Inflammatory macrophage (primary cell): ENCODE measurements around the gene CADPS2.

Source experiments
- DNase-seq, 2 donors: peaks; one replicate each; pipeline ENCODE4 v3.0.0-alpha.2; 2020 to 2022

CADPS2 gene

DNA sequence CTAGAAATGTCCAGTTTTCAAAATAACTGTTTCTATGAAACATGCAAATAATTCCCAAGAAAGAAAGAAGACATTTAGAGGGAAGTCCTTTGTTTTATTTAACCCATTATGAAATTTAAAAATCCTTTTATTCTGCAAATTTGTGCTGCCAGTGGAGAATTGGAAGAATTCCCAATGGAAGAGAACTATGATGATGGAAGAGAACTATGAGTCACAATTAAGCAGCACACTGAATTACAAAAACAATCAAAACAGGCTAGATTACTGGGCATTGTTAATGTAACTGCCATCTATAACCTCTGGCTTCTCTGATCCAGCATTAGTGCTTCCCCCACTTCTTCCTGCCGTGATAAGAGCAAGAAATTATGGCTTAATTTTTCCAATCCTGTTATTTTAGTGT lies 455.6 kb downstream of the CADPS2 start:
- no peak for DNase-seq

DNA sequence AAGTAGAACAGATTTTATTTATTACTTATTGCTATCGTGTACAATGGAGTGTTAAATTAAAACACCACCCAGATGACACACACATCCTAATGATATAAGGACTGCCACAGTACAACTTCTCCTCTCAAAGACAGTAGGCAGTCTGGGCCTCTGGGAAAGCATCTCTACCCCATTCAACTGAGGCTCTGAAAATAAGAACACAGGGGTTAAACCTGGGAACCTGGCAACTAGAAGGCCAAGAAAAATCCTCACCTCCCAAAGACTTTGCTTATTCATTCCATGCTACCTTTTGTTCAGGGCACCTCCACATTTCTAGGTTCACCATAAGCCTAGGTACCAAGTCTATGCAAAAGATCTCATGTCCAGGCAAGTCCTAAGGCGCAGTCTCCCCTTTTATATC lies 456.3 kb downstream of the CADPS2 start:
- DNase-seq, result no peak

DNA sequence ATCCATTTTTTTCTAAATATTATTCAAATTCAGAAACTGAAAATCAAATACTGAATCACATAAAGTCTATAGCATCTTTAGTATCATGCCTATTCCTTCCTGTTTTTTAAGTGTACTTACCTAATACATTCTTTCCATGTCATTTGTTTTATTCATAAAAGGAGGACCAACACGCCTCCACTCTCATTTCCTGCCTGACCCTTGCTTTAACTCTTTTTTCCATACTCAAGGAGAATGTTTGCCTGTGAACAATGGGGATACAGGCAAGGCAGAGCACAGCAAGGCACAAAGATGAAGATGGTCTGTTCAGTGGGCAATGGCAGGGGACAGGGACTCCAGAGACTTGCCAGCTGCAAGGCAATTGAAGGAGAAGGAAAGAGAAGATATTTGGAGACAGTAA lies 460.5 kb downstream of the CADPS2 start:
- no peak for DNase-seq

DNA sequence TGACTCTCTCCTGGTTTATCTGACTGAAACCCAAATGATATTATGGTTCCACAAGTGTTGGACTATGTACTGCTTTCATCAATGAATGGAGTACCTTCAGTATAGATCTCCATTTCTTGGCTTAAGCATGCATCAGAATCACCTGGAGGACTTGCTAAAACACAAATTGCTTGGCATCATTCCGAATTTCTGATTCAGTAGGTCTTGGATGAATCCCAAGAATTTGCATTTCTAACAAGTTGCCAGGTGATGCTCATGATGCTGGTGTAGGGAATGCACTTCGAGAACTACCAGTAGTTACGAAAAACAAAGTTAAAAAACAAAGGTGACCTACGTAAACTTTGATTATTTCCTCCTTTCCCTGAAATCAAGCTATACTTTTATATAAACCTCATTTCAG lies 462.7 kb downstream of the CADPS2 start:
- no peak for DNase-seq

DNA sequence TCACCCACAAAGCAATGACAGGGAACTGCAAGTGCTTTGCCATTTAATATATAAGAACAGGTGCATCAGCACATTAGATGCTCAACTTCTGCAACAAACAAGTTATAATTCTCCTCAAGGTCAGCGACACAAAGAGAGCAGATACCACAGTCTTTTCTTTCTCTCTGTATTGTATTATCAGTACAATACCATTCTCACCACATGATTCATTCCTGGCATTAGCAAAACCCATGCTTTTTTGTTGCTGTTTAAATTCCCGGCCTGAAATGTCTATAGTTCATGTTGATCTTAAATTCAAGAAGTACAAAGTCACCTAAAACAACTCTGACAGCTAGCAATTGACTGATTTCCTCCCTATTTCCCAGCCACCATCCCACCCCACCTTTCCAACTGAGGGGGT lies 469.9 kb downstream of the CADPS2 start:
- no peak for DNase-seq

DNA sequence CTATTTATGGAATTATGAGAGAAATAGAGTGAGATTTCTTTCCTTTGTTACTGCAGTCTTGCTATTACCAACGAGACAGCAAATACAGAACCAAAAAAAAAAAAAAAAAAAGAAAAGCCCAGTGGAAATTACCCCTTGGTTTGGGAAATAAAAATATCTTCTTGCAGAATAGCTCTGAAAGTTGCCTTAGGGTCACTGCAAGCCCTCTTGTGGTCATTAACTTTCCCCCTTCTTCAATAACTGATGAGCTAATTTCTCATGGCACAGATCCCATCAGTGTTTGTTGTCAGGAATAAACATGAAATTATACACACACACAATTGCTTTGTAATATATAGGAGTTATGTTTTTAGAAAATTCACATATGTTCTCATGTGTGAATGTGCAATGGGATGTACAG lies 470.8 kb downstream of the CADPS2 start:
- no peak for DNase-seq

DNA sequence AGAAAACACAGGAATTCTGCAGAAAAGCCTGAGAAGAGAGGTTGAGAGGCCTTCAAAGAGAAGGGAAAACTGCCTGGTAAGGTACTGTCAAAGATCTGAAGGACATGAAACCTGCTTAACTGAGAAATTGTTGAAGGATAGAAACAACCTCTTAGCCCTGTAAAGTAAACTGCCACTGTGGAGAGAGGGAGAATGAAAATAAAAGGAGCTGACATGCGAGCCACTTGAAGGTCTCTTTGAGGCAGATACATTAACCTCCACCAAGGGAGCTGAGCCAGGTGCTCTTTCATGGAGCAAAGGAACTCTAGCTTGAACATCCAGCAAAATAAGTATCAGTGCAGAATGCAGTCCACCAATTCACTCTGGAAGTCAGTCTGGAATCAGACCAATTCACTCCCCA lies 472.9 kb downstream of the CADPS2 start:
- no peak for DNase-seq

DNA sequence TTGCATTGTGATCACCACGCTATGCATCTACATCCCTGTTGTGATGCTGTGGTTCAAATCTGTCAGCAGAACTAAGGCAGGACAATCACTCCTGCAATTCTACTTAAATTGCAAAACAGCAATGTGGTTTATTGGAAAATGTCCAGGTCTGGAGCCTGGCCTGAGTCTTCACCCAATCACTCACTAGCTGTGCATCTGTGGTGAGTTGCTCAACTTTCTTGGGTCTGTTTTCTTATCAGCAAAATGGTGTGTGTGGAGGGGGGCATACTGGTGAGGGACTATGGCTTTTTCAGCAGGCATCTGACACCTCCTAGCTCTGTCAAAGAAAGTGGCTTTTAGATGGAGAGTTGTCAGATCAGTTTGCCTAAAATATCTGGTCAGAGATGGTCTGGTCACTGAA lies 473.4 kb downstream of the CADPS2 start:
- no peak for DNase-seq

DNA sequence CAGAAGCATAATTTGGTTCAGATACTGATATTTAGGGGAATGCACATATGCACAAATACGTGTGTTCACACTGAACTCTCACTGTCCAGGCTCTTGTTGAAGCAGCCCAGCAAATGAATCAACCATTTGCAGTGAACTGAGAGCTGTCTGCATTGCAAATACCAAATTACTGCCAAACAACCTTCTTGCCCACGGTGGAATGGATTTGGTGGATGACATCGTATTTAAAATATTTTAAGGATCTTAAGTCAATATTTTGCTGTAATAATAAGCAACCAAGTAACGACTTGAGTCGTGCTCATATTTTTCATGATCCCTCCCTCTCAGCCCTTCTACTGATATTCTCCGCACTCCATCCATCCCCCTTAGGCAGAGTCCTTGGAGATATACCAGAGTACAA lies 473.8 kb downstream of the CADPS2 start:
- DNase-seq, result no peak

DNA sequence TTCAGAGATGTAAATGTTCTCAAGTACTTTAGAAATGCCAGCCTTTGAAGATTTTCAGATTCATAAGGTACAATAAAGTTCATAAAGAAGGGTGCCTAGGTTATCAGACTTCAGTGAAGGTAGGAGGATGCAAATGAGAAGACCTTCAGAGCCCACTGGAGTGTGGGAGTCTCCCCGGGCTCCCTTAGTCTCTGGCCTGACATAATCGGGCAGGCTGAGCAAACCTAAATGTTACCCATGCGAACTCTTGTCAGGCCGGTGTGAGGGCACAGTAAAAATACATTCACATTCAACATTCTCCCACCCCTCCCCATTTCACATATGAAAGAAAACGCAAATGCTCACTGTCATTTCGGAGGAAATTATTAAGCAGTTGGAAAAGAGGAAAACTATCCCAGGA lies 479.1 kb downstream of the CADPS2 start:
- DNase-seq, result no peak

DNA sequence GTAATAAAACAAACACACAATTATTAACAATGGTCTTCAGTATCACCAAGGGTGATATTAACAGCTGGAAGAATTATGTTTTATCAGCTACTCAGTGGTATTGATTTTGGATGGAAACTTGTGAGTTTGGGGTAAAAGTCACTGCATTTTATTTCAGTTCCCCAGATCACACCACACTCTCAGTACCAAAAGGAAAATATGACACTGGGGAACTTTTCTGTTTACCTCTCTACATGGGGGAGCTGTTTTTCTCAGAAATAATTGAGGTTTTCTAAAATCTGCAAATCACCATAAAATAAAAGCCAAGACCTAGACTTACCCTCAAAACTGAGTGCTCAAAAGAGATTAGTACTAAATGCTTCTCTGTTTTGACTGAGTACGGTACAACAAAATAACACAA lies 483.1 kb downstream of the CADPS2 start:
- no peak for DNase-seq

DNA sequence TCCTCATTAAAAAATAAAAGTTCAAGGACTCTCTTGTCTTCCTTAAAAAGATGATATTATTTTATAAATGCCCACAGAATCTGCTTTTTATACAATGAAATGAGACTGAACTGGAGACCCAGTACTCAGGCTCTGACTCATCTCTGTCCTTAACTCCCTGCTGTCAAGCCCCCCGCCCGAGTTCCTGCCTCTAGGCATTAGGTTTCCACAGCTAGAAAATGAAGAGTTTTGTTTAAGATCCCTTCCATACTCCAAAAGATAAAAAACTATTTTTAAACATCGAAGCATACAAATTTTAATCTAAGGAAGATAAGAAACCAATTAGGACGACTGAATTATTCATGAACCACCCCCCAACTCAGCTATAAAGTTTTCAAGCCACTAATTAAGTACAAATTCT lies 484.0 kb downstream of the CADPS2 start:
- no peak for DNase-seq

DNA sequence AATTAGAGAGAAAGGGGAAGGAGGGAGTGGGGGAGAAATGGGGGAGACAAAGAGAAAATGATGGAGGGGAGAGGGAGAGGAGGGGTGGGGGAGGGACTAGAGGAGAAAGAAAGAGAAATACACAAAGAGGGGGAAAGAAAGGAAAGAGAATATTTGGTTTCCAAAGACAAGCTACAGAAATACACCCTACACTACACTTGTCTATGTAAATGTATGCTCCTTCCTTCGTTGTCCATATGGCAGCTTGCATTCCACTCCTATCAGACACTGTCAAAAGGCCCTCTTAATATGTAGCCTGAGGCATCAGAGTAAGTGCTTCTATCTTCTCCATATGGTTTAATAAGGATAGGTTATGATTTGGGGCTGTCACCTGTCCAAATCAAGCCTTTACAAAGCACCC lies 488.9 kb downstream of the CADPS2 start:
- no peak for DNase-seq

DNA sequence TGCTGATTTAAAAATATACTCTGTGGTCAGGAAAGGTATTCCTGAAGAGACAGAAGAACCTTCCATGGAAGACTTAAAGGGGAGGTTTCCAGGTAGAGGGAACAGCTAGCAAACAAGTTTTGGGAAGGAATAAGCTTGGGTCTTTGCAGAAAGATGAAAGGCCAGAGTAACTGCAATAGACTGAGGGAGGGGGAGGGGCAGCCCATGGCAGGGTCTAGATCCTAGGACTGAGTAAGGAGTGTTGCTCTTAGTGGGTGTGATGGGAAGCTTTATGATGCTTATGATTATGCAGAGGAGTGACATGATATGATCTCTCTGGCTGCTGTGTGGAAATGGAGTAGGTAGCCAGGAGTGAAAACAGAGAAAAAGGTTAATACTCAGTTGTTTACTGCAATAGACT lies 491.7 kb downstream of the CADPS2 start:
- DNase-seq, result no peak

DNA sequence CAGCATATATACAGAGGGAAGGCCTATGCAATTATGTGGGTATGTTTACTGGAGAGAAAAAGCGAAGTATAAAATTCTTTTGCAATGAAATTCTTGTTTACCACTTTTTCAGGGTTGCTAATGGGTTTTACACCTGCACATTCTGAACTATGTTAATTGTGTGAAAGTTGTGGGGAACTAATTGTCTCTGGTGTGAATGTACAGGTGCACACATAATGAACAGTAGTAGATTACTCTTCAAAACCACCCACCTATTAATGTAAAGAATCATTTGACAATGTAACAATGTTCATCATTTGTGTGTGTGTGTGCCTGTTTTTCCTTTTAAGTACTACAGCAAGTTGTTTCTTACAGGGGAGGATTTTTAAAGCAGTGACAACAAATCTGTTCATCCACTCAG lies 501.7 kb downstream of the CADPS2 start:
- no peak for DNase-seq

DNA sequence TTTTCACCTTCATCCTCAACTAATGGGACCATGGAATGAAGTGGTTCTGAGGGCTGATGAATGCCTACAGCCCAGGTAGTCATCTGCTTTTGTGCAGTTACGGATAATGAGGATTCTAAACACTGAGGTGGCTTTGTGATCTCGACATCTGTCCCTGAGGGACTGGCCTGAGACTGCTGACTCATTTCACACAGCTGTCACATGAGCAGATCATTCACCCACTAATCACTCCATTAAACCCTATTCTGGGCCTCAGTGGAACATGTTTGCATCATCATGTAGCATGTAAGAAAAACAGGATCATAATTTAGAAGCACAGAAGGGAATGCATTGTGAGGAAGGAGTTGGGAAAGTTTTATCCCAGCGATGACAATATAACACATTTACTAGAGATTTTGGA lies 502.3 kb downstream of the CADPS2 start:
- DNase-seq, result no peak

DNA sequence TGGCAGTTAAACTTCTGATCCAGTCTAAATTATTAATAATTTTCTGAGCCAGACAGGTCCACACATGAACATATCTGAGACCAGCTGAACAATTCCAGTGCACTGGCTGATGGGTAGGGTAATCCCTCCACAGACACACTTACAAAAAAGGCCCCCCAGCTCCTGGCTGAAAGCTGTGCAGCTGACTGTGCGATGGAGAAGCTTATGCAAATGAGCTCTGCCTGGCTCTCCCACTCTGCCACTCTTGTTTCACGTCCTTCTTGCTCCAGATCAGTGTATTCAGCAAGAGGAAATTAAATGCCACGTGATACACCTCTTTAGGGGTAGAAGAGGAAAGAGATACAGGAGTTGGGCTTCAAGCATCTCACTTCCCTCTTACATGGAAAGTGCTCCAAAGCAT lies 505.3 kb downstream of the CADPS2 start:
- DNase-seq, result no peak

DNA sequence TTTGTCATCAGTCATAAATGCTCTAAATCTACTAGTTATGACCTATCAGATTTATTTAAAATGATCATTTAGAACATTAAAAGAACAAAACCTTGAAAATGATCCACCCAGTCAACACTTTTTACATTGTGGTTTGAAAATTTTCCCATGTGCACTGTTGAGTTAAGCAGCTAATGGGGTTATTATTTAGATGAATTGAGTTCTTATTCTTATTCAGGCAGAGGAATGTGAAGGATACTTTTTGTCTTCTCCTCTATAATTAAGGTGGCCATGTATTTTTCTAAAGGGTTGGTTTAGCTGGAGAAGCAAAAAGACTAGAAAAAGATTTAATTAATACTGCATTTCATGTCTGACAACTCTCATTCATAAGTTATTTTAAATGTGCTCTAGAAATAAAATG lies 506.8 kb downstream of the CADPS2 start:
- DNase-seq, result no peak

DNA sequence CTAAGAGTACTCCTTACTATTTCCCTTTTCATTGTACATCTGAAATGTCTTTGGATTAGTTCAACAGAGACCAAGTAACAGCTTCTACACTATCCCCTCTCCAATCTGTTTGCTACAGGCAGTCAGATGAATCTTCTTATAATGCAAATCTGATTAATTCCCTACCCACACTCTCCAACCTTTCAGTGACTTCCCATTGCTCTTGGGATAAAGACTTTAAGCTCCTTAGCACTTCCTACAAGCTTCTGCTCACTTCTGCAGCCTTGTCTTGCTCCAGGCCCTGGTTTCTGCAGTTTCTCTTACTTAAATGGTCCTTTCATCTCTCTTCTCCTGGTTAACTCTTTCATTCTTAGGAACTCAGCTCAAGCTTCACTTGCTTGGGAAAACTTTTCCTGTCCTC lies 516.5 kb downstream of the CADPS2 start:
- DNase-seq, result no peak

DNA sequence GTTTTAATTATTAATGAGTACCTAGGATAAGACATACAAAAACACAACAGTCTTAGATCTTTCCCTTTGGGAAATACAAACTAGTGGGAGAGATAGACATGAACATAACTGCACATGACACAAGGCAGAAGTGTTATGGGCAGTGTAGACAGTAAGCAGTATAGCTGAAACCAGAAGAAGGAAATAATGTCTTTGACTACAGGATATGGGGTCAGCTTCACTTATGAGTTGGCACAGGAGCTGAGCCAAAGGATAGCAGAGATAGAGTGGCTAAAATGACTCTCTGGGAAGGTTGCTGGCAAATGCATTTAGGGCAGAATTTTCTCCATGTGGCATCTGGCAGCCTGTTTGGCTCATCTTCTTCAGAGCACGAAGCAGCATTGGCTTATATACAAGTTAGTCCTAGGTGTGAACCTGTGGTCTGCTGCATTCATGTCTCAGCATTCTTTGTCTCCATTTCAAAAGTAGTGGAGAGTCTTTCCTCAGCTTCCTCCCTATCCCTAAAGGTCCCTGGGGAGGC lies 521.4 kb downstream of the CADPS2 start:
- no peak for DNase-seq

DNA sequence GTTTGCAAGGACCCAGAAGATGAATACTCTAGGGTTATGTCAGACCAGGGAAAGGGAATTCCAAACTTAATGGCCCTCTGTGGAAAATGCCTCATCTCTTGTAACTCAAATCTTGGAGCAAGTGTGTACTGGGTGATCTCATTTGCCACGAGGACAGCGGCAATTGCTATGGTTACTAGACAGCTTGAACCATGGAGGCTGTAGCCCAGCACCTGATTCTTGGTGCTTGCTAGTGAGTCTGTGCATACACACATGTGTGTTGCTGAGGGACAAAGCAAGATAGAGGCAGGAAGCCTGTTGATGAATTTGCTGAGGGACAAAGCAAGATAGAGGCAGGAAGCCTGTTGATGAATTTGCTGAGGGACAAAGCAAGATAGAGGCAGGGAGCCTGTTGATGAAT lies 523.1 kb downstream of the CADPS2 start:
- DNase-seq, result no peak

DNA sequence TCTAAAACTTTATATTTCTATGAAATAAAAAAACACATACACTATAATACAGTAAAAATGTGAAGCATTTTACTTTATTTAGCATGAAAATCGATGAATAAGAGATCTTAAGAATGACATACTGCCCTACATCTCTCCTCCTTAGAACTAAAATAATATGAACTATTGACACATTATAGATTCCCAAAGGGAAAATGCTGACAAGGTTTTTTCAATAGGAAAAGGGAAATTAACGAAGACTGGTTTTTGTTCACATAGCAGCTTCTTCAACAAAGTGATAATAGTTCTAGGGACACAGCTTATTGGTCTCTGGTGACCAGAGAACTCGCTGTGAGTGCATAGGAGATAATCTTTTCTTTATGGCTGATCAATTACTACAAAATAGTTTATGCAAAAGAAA lies 523.8 kb downstream of the CADPS2 start:
- no peak for DNase-seq

DNA sequence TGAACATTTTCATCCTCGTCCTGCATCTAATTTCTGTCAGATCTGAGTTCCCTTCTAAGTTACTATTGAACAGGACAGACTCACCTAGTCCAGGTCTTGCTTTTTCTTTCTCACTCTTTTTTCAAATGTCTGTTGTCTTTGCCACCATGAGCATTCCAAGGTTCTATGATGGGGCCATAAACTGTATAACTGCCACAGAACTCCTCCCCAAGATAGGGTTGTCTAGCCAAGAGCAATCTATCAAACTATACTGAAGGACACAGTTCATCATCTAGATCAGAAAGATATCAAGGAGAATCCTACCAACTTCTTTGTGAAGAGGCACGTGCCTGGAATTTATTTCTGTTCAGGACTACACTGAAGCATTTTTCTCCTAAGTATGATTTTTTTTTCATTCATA lies 531.6 kb downstream of the CADPS2 start:
- DNase-seq, result no peak

DNA sequence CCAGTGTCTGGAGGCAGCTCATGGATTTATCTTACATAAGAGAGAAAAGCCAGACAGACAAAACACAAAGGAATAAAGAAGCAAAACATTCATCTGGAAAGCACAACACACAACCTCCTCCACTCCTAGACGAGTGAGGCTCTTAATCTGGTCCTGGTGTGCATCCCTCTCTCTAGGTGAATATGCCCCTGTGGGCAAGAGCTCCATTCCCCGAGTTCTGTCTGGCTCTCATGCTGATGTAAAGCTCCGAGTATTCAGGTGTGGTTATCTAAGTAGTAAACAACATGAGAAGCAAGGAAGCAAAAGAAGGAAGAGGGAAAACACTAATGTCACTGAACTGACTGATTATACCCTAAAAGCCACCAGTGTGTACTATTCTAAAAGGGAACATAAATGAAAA lies 533.8 kb downstream of the CADPS2 start:
- no peak for DNase-seq

DNA sequence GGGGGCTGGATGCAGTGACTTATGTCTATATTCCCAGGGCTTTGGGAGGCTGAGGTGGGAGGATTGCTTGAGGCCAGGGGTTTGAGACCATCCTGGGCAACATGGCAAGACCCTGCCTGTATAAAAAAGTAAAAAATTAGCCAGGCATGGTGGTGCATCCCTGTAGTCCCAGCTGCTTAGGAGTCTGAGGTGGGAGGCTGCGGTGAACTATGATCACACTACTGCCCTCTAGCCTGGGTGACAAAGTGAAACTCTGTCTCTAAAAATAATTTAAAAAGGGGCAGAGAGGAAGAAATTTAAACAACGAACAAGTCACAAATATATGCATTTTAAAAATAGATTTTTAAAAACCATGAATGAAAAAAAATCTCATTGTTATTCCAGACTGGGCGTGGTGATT lies 535.6 kb downstream of the CADPS2 start:
- DNase-seq, result no peak

DNA sequence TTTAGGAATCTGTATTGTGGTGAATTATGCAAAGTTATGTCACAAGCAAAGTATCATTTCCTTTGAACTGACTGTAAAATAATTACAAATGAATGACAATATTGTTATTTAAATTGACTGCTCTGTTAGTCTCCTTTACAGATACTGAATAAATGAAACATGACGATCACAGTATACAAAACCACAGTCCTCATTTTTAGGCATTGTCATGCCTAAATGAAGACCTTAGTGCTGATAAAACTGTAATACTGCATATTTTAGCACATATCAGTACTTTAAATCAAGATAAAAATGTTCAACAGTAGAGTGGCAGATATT lies 542.0 kb downstream of the CADPS2 start:
- no peak for DNase-seq
